Panc1 (cell line): ENCODE data around the gene MTHFD1L. TPM values are rescaled to one million over a fixed set of nuclear protein-coding genes. Genes with fewer than 3 reads are reported as not detected.
A peak's percentile ranks its signal among the peaks of the same experiment; 100 is the strongest.
"Not testable (repeated sequence)": the region's sequence is repeated elsewhere in the genome, so short reads cannot be mapped to it uniquely, and the experiment has no call there.

Experiments used
- ATAC-seq: fragments of 200-7000 bp; cut with Tn5 transposase; 2 replicates; pipeline ENCODE4 v1.9.1; 2020; ENCODE audit warnings: mild to moderate bottlenecking, moderate library complexity
- BruUV-seq: library from RNA; stranded (reverse); fragments of 400-500 nt; replicated peaks from 2 replicates; lab custom pipeline; 2021; lab: Mats Ljungman, UMichigan
- CTCF ChIA-PET: fragments of 300-600 bp; sonication (Branson Sonifier 250); formaldehyde crosslinking; loops from one replicate; lab custom pipeline; 2022; ENCODE audit warnings: antibody characterized with exemption; lab: Charles Lee
- POLR2A ChIA-PET: fragments of 300-600 bp; sonication (Branson Sonifier 250); formaldehyde crosslinking; loops from one replicate; lab custom pipeline; 2022; ENCODE audit warnings: antibody characterized with exemption; lab: Charles Lee
- DNase-seq: peaks from one replicate; pipeline ENCODE4 v3.0.0-alpha.2; 2010; ENCODE audit warnings: low read depth, low spot score
- H3K27ac ChIP-seq: 2 replicates; pipeline ENCODE4 v1.5.1; 2011; ENCODE audit warnings: mild to moderate bottlenecking, low read length, inconsistent platforms
- H3K27me3 ChIP-seq: fragments of 200-500 bp; sonication (Bioruptor generic); 2 replicates; pipeline ENCODE4 v1.6.0; 2014; ENCODE audit warnings: low read length, inconsistent platforms; ENCODE audit not compliant: control insufficient read depth, insufficient read depth
- H3K36me3 ChIP-seq: fragments of 200-500 bp; sonication (Bioruptor generic); 2 replicates; pipeline ENCODE4 v1.5.1; 2014; ENCODE audit warnings: inconsistent platforms, mild to moderate bottlenecking, low read length, moderate library complexity; ENCODE audit not compliant: control insufficient read depth, insufficient read depth
- H3K4me1 ChIP-seq: 2 replicates; pipeline ENCODE4 v1.5.1; 2011; ENCODE audit warnings: inconsistent platforms, mild to moderate bottlenecking, low read length, moderate library complexity; ENCODE audit not compliant: control insufficient read depth, insufficient read depth
- H3K4me3 ChIP-seq, 2 experiments: 2 replicates each; pipeline ENCODE4 v1.5.1; 2011 to 2012; ENCODE audit warnings: low read depth in 2 of 2, low read length in 2 of 2, mild to moderate bottlenecking in 2 of 2, inconsistent platforms in 1 of 2, moderate library complexity in 1 of 2
- H3K9me3 ChIP-seq: fragments of 200-500 bp; sonication (Bioruptor generic); 2 replicates; pipeline ENCODE4 v1.5.1; 2014; ENCODE audit warnings: low read depth, mild to moderate bottlenecking, inconsistent platforms, low read length, moderate library complexity; ENCODE audit not compliant: control insufficient read depth, insufficient read depth
- POLR2AphosphoS5 ChIP-seq: IDR thresholded peaks from 2 replicates; pipeline ENCODE4 v1.6.1; 2012; ENCODE audit warnings: mild to moderate bottlenecking, low read depth, low read length, moderate library complexity
- SIN3A ChIP-seq: IDR thresholded peaks from 2 replicates; pipeline ENCODE4 v1.6.1; 2012; ENCODE audit warnings: low read depth, mild to moderate bottlenecking, low read length, moderate library complexity, borderline replicate concordance; ENCODE audit not compliant: insufficient read depth
- TCF7L2 ChIP-seq: IDR thresholded peaks from 2 replicates; pipeline ENCODE4 v1.6.1; 2011; ENCODE audit warnings: mild to moderate bottlenecking, low read depth, low read length, inconsistent platforms
- in situ Hi-C: cut with HindIII; loops from 2 replicates; pipeline ENCODE4 v1.10.0; 2016; ENCODE audit warnings: low sequenced_read_pairs, low pct_unique_long_range_greater_than_20kb
- intact Hi-C: fragments of 100-400 bp; cut with micrococcal nuclease; formaldehyde crosslinking; loops from one replicate; pipeline ENCODE4 v1.10.0; 2022; ENCODE audit not compliant: unreplicated experiment
- total RNA-seq: library from RNA; stranded (reverse); gene quantifications from one replicate; pipeline ENCODE4 v1.2.1, GENCODE V29; 2021; ENCODE audit not compliant: unreplicated experiment
- TF ChIP-seq, protein P1 (sequence below): fragments of 450-650 bp; IDR thresholded peaks from 2 replicates; pipeline ENCODE4 v1.5.1; 2017; ENCODE audit warnings: mild to moderate bottlenecking
- TF ChIP-seq, protein P2 (sequence below), 2 experiments: IDR thresholded peaks; 2 replicates each; pipeline ENCODE4 v1.6.1; 2011 to 2012; ENCODE audit warnings: low read depth in 2 of 2, control low read depth in 1 of 2, low read length in 1 of 2, mild to moderate bottlenecking in 1 of 2, moderate library complexity in 1 of 2; ENCODE audit not compliant: insufficient read depth in 1 of 2

Gene MTHFD1L
- total RNA-seq, 1 experiment from 2014 or later, result 76.2 TPM

DNA sequence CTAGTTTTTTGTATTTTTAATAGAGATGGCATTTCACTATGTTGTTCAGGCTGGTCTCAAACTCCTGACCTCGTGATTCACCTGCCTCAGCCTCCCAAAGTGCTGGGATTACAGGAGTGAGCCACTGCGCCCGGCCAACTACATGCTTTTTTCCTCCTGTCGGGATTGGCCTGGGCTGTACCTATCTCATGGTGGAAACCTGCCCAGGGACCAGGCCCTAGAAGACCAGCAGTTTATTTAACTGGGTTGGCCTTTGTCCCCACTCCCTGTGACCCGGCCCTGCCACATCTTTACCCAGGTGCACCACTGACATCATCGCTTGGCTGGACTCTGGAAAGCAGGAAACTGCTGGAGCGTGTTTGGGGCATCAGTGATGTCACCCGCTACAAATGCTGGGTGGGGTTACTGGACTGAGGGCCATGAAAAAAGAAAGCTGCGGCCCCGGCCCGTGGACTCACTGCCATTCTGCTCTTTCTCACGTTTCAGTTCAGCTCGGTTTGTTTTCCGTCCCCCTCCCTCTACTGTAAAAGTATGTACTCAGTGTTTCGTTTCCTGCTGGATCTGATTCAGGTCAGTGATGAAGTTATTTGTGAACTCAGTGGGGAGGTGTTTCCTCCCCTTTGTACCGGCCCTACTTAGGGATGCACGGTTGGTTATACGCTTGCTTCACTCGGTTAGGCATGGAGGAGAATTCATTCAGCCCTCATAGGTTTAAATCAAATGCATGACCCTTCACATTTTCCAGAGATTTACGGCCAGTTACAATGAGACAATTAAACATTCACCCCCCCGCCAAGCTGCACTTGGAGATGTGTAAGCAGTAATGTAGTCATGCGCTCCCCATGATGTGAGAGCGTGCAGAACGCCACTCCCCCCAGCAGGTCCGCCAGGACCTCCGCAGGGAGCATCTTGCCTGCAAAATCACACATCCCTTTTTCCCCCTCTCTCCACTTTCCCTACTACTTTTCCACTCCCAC is 179.3 kb downstream of the MTHFD1L start:
- ATAC-seq (peak; percentile 83), DNase-seq (peak; percentile 82)
- in situ Hi-C loops (no loop called here), intact Hi-C loops (no loop called here)
- Histone ChIP-seq H3K4me3 (peak overlapping the region in 1 of 2 experiments; percentile 17; a peak in 2 of 4 replicates), H3K9me3 (no peaks in the 10 kb centered on the region; the same call in 1 of the 2 replicates), H3K27ac (peak overlapping the region; percentile 94), H3K4me1 (peaks cover 51% of the 10 kb centered on the region), H3K27me3 (no peaks in the 10 kb centered on the region), H3K36me3 (no peaks in the 10 kb centered on the region; the same call in 1 of the 2 replicates)
- TF ChIP-seq SIN3A (no peak), TCF7L2 (no peak; the same call in none of the 2 replicates), POLR2AphosphoS5 (peak; percentile 69)
- TF ChIP-seq, protein P1, sequence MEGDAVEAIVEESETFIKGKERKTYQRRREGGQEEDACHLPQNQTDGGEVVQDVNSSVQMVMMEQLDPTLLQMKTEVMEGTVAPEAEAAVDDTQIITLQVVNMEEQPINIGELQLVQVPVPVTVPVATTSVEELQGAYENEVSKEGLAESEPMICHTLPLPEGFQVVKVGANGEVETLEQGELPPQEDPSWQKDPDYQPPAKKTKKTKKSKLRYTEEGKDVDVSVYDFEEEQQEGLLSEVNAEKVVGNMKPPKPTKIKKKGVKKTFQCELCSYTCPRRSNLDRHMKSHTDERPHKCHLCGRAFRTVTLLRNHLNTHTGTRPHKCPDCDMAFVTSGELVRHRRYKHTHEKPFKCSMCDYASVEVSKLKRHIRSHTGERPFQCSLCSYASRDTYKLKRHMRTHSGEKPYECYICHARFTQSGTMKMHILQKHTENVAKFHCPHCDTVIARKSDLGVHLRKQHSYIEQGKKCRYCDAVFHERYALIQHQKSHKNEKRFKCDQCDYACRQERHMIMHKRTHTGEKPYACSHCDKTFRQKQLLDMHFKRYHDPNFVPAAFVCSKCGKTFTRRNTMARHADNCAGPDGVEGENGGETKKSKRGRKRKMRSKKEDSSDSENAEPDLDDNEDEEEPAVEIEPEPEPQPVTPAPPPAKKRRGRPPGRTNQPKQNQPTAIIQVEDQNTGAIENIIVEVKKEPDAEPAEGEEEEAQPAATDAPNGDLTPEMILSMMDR, result no peak
- TF ChIP-seq, protein P2, sequence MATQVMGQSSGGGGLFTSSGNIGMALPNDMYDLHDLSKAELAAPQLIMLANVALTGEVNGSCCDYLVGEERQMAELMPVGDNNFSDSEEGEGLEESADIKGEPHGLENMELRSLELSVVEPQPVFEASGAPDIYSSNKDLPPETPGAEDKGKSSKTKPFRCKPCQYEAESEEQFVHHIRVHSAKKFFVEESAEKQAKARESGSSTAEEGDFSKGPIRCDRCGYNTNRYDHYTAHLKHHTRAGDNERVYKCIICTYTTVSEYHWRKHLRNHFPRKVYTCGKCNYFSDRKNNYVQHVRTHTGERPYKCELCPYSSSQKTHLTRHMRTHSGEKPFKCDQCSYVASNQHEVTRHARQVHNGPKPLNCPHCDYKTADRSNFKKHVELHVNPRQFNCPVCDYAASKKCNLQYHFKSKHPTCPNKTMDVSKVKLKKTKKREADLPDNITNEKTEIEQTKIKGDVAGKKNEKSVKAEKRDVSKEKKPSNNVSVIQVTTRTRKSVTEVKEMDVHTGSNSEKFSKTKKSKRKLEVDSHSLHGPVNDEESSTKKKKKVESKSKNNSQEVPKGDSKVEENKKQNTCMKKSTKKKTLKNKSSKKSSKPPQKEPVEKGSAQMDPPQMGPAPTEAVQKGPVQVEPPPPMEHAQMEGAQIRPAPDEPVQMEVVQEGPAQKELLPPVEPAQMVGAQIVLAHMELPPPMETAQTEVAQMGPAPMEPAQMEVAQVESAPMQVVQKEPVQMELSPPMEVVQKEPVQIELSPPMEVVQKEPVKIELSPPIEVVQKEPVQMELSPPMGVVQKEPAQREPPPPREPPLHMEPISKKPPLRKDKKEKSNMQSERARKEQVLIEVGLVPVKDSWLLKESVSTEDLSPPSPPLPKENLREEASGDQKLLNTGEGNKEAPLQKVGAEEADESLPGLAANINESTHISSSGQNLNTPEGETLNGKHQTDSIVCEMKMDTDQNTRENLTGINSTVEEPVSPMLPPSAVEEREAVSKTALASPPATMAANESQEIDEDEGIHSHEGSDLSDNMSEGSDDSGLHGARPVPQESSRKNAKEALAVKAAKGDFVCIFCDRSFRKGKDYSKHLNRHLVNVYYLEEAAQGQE (IDR thresholded peaks at IDR 0.05; ENCODE audit: insufficient read depth in 1 of 2, low read depth in 2 of 2, low read length in 1 of 2), result no peak
- ChIA-PET POLR2A (interaction anchor here (0.7 kb wide), 1 partner anchor 9 kb away, joined by 3 read pairs; no protein-coding TSS in a partner anchor), CTCF (interaction anchor here (0.5 to 1.0 kb wide), 2 partner anchors 30 to 290 kb away, joined by 3 read pairs; no protein-coding TSS in a partner anchor)
- no TSS peak for BruUV-seq

DNA sequence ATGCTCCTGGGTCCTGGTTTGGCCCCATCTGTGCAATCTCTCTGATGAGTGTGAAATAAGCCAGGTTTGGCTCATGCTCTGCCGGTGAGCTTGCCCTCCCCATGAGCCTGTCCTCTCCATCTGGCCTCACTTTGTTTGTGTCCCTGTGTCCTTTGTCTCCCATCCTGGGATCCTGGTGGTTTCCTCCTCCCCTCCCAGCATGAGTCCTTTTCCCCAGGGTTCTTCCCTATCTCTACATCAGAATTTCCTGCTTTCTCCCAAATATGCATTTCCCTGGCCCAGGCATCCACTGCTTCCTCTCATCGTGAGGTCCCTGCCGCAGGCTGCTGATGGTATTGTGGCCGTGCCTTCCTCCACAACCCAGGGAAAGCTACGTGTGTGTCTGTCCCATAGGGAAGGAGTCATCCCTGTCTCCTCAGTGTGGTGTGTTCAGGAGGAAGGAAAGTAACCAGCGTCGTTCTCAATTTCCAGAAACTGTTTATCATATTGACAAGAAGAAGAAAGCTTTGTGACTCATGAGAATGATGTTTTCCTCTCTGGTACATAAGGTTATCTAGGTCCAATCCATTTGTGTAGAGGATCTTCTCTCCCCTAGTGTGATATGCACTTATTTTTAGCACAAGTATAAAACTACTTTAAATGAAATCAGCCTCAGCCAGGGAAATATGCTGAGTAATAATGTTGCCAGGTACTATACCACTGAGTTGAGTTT is 180.2 kb downstream of the MTHFD1L start:
- H3K4me1 ChIP-seq, result peaks cover 48% of the 10 kb centered on the region
- H3K36me3 ChIP-seq, in situ Hi-C loops, H3K4me3 ChIP-seq, DNase-seq, BruUV-seq, H3K9me3 ChIP-seq, intact Hi-C loops, H3K27me3 ChIP-seq: not testable (repeated sequence)
- ATAC-seq, result peak; percentile 46; the same call in 1 of the 2 replicates
- ChIA-PET CTCF (interaction anchor here (1.0 kb wide), 1 partner anchor 31 kb away, joined by 3 read pairs; no protein-coding TSS in a partner anchor), POLR2A (interaction anchor here (0.6 to 0.7 kb wide), 2 partner anchors 8 to 165 kb away, joined by 3 to 20 read pairs; no protein-coding TSS in a partner anchor)
- H3K27ac ChIP-seq, result peak overlapping the region; percentile 94
